ENCODE results near the gene IGSF3.

- TF ChIP-seq CTCF (IDR thresholded peaks at IDR 0.05; ENCODE audit: borderline replicate concordance, extremely low read depth, low read length, poor library complexity, severe bottlenecking) (no peak), EZH2 (IDR thresholded peaks at IDR 0.05; ENCODE audit: borderline replicate concordance, low read depth, low read length, severe bottlenecking) (no peak)
These were observed 88.2 kb downstream of the IGSF3 start for GRCh38 chr1:116579259-116579875.
